Dendritic cell treated with granulocyte-macrophage colony-stimulating factor and Interleukin-4, amounts not matched to agents 40 ng/mL and 50 ng/mL, for 4 days (primary cell): ENCODE measurements around the gene ACER1.
"Not testable (repeated sequence)": the region's sequence is repeated elsewhere in the genome, so short reads cannot be mapped to it uniquely, and the experiment has no call there.

ENCODE experiments used
- H3K27ac Mint-ChIP-seq: one replicate; pipeline ENCODE4 v1.8.0; 2022; ENCODE audit warnings: mild to moderate bottlenecking, mixed read lengths
- H3K27me3 Mint-ChIP-seq: one replicate; pipeline ENCODE4 v1.8.0; 2022; ENCODE audit warnings: mild to moderate bottlenecking, mixed read lengths
- H3K36me3 Mint-ChIP-seq: one replicate; pipeline ENCODE4 v1.8.0; 2022; ENCODE audit warnings: low read depth, mixed read lengths
- H3K4me1 Mint-ChIP-seq: one replicate; pipeline ENCODE4 v1.8.0; 2022; ENCODE audit warnings: low read depth, mixed read lengths
- H3K4me3 Mint-ChIP-seq: one replicate; pipeline ENCODE4 v1.8.0; 2022; ENCODE audit warnings: mild to moderate bottlenecking, moderate library complexity, mixed read lengths
- H3K9me3 Mint-ChIP-seq: one replicate; pipeline ENCODE4 v1.8.0; 2022; ENCODE audit warnings: mixed read lengths
- intact Hi-C: fragments of 100-400 bp; cut with micrococcal nuclease; formaldehyde crosslinking; loops from one replicate; pipeline ENCODE4 v1.15.0; 2022

Gene ACER1

GRCh38 chr19:6340493-6341201 is 7.2 kb upstream of the ACER1 start:
- no peak overlapping the region for H3K4me3 Mint-ChIP-seq
- peaks cover 2% of the 10 kb centered on the region for H3K27me3 Mint-ChIP-seq
- intact Hi-C loops, result no loop called here
- H3K36me3 Mint-ChIP-seq, result no peaks in the 10 kb centered on the region
- no peak overlapping the region for H3K27ac Mint-ChIP-seq
- H3K9me3 Mint-ChIP-seq, result peaks cover 9% of the 10 kb centered on the region
- H3K4me1 Mint-ChIP-seq, result peaks cover 7% of the 10 kb centered on the region

GRCh38 chr19:6334490-6335285 is 1.3 kb upstream of the ACER1 start:
- H3K36me3 Mint-ChIP-seq, result no peaks in the 10 kb centered on the region

GRCh38 chr19:6326815-6327214 is 6.6 kb downstream of the ACER1 start:
- Mint-ChIP-seq H3K27ac (no peak overlapping the region), H3K4me1 (no peaks in the 10 kb centered on the region), H3K9me3 (no peaks in the 10 kb centered on the region), H3K27me3 (peaks cover 13% of the 10 kb centered on the region), H3K36me3 (no peaks in the 10 kb centered on the region), H3K4me3 (no peak overlapping the region)
- intact Hi-C loops, result no loop called here

More at GRCh38 chr19:6334490-6335285, 1.3 kb upstream of the ACER1 start:
- Mint-ChIP-seq H3K4me1 (no peaks in the 10 kb centered on the region), H3K27me3 (no peaks in the 10 kb centered on the region), H3K9me3 (no peaks in the 10 kb centered on the region), H3K4me3 (no peak overlapping the region), H3K27ac (no peak overlapping the region)
- intact Hi-C loops, result no loop called here

GRCh38 chr19:6325614-6326013 is 7.8 kb downstream of the ACER1 start:
- Mint-ChIP-seq H3K36me3 (no peaks in the 10 kb centered on the region), H3K27me3 (peaks cover 16% of the 10 kb centered on the region), H3K27ac (no peak overlapping the region), H3K4me1 (no peaks in the 10 kb centered on the region), H3K4me3 (no peak overlapping the region), H3K9me3 (no peaks in the 10 kb centered on the region)
- intact Hi-C loops, result no loop called here

- Mint-ChIP-seq H3K27me3 (peaks cover 16% of the 10 kb centered on the region), H3K36me3 (no peaks in the 10 kb centered on the region), H3K4me1 (no peaks in the 10 kb centered on the region), H3K9me3 (no peaks in the 10 kb centered on the region), H3K4me3 (no peak overlapping the region), H3K27ac (no peak overlapping the region)
- intact Hi-C loops, result no loop called here
These were observed 8.7 kb downstream of the ACER1 start for GRCh38 chr19:6324757-6325156.

GRCh38 chr19:6322284-6322683 is 11.1 kb downstream of the ACER1 start:
- Mint-ChIP-seq H3K27me3 (peaks cover 19% of the 10 kb centered on the region), H3K9me3 (no peaks in the 10 kb centered on the region), H3K27ac (no peak overlapping the region), H3K36me3 (no peaks in the 10 kb centered on the region), H3K4me3 (no peak overlapping the region), H3K4me1 (no peaks in the 10 kb centered on the region)
- intact Hi-C loops, result no loop called here

GRCh38 chr19:6319376-6319775 is 14.0 kb downstream of the ACER1 start:
- Mint-ChIP-seq H3K27me3 (peaks cover 15% of the 10 kb centered on the region), H3K27ac (no peak overlapping the region), H3K36me3 (no peaks in the 10 kb centered on the region), H3K4me3 (no peak overlapping the region), H3K9me3 (no peaks in the 10 kb centered on the region), H3K4me1 (no peaks in the 10 kb centered on the region)
- intact Hi-C loops, result no loop called here

GRCh38 chr19:6318772-6319171 is 14.6 kb downstream of the ACER1 start:
- Mint-ChIP-seq H3K27ac (no peak overlapping the region), H3K9me3 (no peaks in the 10 kb centered on the region), H3K4me3 (no peak overlapping the region), H3K36me3 (no peaks in the 10 kb centered on the region), H3K27me3 (peaks cover 15% of the 10 kb centered on the region), H3K4me1 (no peaks in the 10 kb centered on the region)
- intact Hi-C loops, result no loop called here

- H3K4me3 Mint-ChIP-seq, H3K36me3 Mint-ChIP-seq, H3K27ac Mint-ChIP-seq, H3K4me1 Mint-ChIP-seq, intact Hi-C loops, H3K27me3 Mint-ChIP-seq, H3K9me3 Mint-ChIP-seq: not testable (repeated sequence)
These were observed 17.8 kb downstream of the ACER1 start for GRCh38 chr19:6315646-6316045.

GRCh38 chr19:6313398-6313969 is 19.9 kb downstream of the ACER1 start:
- Mint-ChIP-seq H3K27me3 (peaks cover 3% of the 10 kb centered on the region), H3K4me3 (no peak overlapping the region), H3K36me3 (no peaks in the 10 kb centered on the region), H3K9me3 (peaks cover 5% of the 10 kb centered on the region), H3K4me1 (no peaks in the 10 kb centered on the region), H3K27ac (no peak overlapping the region)
- intact Hi-C loops, result no loop called here

GRCh38 chr19:6312018-6312417 is 21.4 kb downstream of the ACER1 start:
- H3K27ac Mint-ChIP-seq, result no peak overlapping the region
- no peaks in the 10 kb centered on the region for H3K4me1 Mint-ChIP-seq
- H3K9me3 Mint-ChIP-seq, result peaks cover 5% of the 10 kb centered on the region
- peaks cover 4% of the 10 kb centered on the region for H3K27me3 Mint-ChIP-seq
- H3K36me3 Mint-ChIP-seq, result no peaks in the 10 kb centered on the region
- intact Hi-C loops, result no loop called here
- no peak overlapping the region for H3K4me3 Mint-ChIP-seq

- H3K4me3 Mint-ChIP-seq, result no peak overlapping the region
- intact Hi-C loops, result loop anchor here (2.0 to 5.0 kb wide), 2 partner anchors 132 to 251 kb away; no protein-coding TSS in a partner anchor
- H3K27me3 Mint-ChIP-seq, result peaks cover 7% of the 10 kb centered on the region
- H3K9me3 Mint-ChIP-seq, result peaks cover 9% of the 10 kb centered on the region
- no peak overlapping the region for H3K27ac Mint-ChIP-seq
- no peaks in the 10 kb centered on the region for H3K36me3 Mint-ChIP-seq
- H3K4me1 Mint-ChIP-seq, result no peaks in the 10 kb centered on the region
These were observed 35.0 kb downstream of the ACER1 start for GRCh38 chr19:6298413-6298812.

- Mint-ChIP-seq H3K4me3 (no peak overlapping the region), H3K36me3 (no peaks in the 10 kb centered on the region), H3K27me3 (peaks cover 5% of the 10 kb centered on the region), H3K4me1 (no peaks in the 10 kb centered on the region), H3K9me3 (peaks cover 22% of the 10 kb centered on the region), H3K27ac (no peak overlapping the region)
- intact Hi-C loops, result loop anchor here (5.0 kb wide), 1 partner anchor 250 kb away; no protein-coding TSS in a partner anchor
These were observed 36.2 kb downstream of the ACER1 start for GRCh38 chr19:6297202-6297601.

- intact Hi-C loops, result no loop called here
- Mint-ChIP-seq H3K27me3 (peaks cover 5% of the 10 kb centered on the region), H3K4me3 (no peak overlapping the region), H3K27ac (no peak overlapping the region), H3K9me3 (peaks cover 73% of the 10 kb centered on the region), H3K36me3 (no peaks in the 10 kb centered on the region), H3K4me1 (no peaks in the 10 kb centered on the region)
These were observed 41.4 kb downstream of the ACER1 start for GRCh38 chr19:6292006-6292405.
